H9 (cell line): Measurements from ENCODE around the gene DNMT3B. TPM values are rescaled to one million over a fixed set of nuclear protein-coding genes. Genes with fewer than 3 reads are reported as not detected.
"Not testable (repeated sequence)": the region's sequence is repeated elsewhere in the genome, so short reads cannot be mapped to it uniquely, and the experiment has no call there.

ENCODE experiments used
- DNase-seq: peaks from one replicate; pipeline ENCODE4 v3.0.0-alpha.2; 2017
- H2AFZ ChIP-seq: one replicate; pipeline ENCODE4 v1.6.1; 2013; ENCODE audit warnings: mild to moderate bottlenecking, low read length, control low read depth, moderate library complexity
- H2AK5ac ChIP-seq: 2 replicates; pipeline ENCODE4 v1.6.1; 2013; ENCODE audit warnings: low read length, control low read depth, mixed read lengths; ENCODE audit not compliant: insufficient read length
- H2BK120ac ChIP-seq: one replicate; pipeline ENCODE4 v1.6.1; 2013; ENCODE audit warnings: low read depth, mild to moderate bottlenecking, low read length, control low read depth, inconsistent platforms; ENCODE audit not compliant: poor library complexity, severe bottlenecking
- H2BK12ac ChIP-seq: 2 replicates; pipeline ENCODE4 v1.6.1; 2013; ENCODE audit warnings: low read length, control low read depth, mixed read lengths, low read depth; ENCODE audit not compliant: insufficient read length
- H2BK15ac ChIP-seq: 2 replicates; pipeline ENCODE4 v1.6.1; 2013; ENCODE audit warnings: low read depth, low read length, control low read depth
- H2BK20ac ChIP-seq: one replicate; pipeline ENCODE4 v1.6.1; 2013; ENCODE audit warnings: low read depth, mild to moderate bottlenecking, low read length, control low read depth, inconsistent platforms; ENCODE audit not compliant: poor library complexity, severe bottlenecking
- H2BK5ac ChIP-seq: 2 replicates; pipeline ENCODE4 v1.6.1; 2013; ENCODE audit warnings: low read length, control low read depth, mixed read lengths; ENCODE audit not compliant: insufficient read length
- H3K14ac ChIP-seq: 2 replicates; pipeline ENCODE4 v1.6.1; 2013; ENCODE audit warnings: low read length, control low read depth; ENCODE audit not compliant: insufficient read depth
- H3K18ac ChIP-seq: 2 replicates; pipeline ENCODE4 v1.6.1; 2013; ENCODE audit warnings: low read depth, mild to moderate bottlenecking, mixed read lengths, low read length, control low read depth; ENCODE audit not compliant: insufficient read length
- H3K23ac ChIP-seq: 2 replicates; pipeline ENCODE4 v1.6.1; 2013; ENCODE audit warnings: low read length, control low read depth, mixed read lengths, low read depth; ENCODE audit not compliant: insufficient read length
- H3K23me2 ChIP-seq: 2 replicates; pipeline ENCODE4 v1.6.1; 2013; ENCODE audit warnings: low read depth, mild to moderate bottlenecking, mixed read lengths, low read length, control low read depth; ENCODE audit not compliant: insufficient read length, poor library complexity, severe bottlenecking
- H3K27ac ChIP-seq: 2 replicates; pipeline ENCODE4 v1.5.1; 2013; ENCODE audit warnings: low read length, control low read depth, mixed read lengths, low read depth; ENCODE audit not compliant: insufficient read length
- H3K27me3 ChIP-seq: 2 replicates; pipeline ENCODE4 v1.6.1; 2013; ENCODE audit warnings: low read length, control low read depth, inconsistent platforms; ENCODE audit not compliant: insufficient read depth
- H3K4ac ChIP-seq: 2 replicates; pipeline ENCODE4 v1.6.1; 2013; ENCODE audit warnings: low read depth, mild to moderate bottlenecking, control low read depth, inconsistent platforms, low read length, moderate library complexity
- H3K4me1 ChIP-seq: 2 replicates; pipeline ENCODE4 v1.6.1; 2013; ENCODE audit warnings: low read length, control low read depth, inconsistent platforms; ENCODE audit not compliant: insufficient read depth
- H3K4me2 ChIP-seq: 2 replicates; pipeline ENCODE4 v1.6.1; 2013; ENCODE audit warnings: low read length, control low read depth, mixed read lengths; ENCODE audit not compliant: insufficient read length, insufficient read depth
- H3K56ac ChIP-seq: 2 replicates; pipeline ENCODE4 v1.6.1; 2013; ENCODE audit warnings: low read depth, mild to moderate bottlenecking, mixed read lengths, low read length, control low read depth; ENCODE audit not compliant: insufficient read length
- H3K79me1 ChIP-seq: 2 replicates; pipeline ENCODE4 v1.6.1; 2013; ENCODE audit warnings: low read depth, mild to moderate bottlenecking, moderate library complexity, low read length, control low read depth, inconsistent platforms; ENCODE audit not compliant: insufficient read depth, poor library complexity, severe bottlenecking
- H3K79me2 ChIP-seq: 2 replicates; pipeline ENCODE4 v1.6.1; 2013; ENCODE audit warnings: low read length, control low read depth, inconsistent platforms; ENCODE audit not compliant: insufficient read depth
- H3K9ac ChIP-seq: 2 replicates; pipeline ENCODE4 v1.6.1; 2013; ENCODE audit warnings: low read length, control low read depth, mixed read lengths; ENCODE audit not compliant: insufficient read length; ENCODE audit errors: extremely low read depth
- H3K9me3 ChIP-seq: one replicate; pipeline ENCODE4 v1.6.1; 2013; ENCODE audit warnings: low read depth, low read length, inconsistent platforms; ENCODE audit not compliant: control insufficient read depth
- H3T11ph ChIP-seq: one replicate; pipeline ENCODE4 v1.6.1; 2013; ENCODE audit warnings: mild to moderate bottlenecking, low read length, control low read depth, inconsistent platforms
- H4K20me1 ChIP-seq: one replicate; pipeline ENCODE4 v1.6.1; 2013; ENCODE audit not compliant: control insufficient read depth, insufficient read length, insufficient read depth
- H4K5ac ChIP-seq: 2 replicates; pipeline ENCODE4 v1.6.1; 2013; ENCODE audit warnings: low read depth, mild to moderate bottlenecking, mixed read lengths, low read length, control low read depth; ENCODE audit not compliant: insufficient read length
- H4K8ac ChIP-seq: replicated peaks from 2 replicates; pipeline ENCODE4 v1.6.1; 2013; ENCODE audit warnings: low read length, control low read depth, mixed read lengths, low read depth; ENCODE audit not compliant: insufficient read length
- H4K91ac ChIP-seq: 2 replicates; pipeline ENCODE4 v1.6.1; 2013; ENCODE audit warnings: low read depth, mild to moderate bottlenecking, moderate library complexity, mixed read lengths, low read length, control low read depth; ENCODE audit not compliant: insufficient read length
- H3K27ac Mint-ChIP-seq, 3 experiments: 2 replicates in 2 of 3; 3 replicates in 1 of 3; pipeline ENCODE4 v1.8.0; 2020 to 2021; ENCODE audit warnings: mixed read lengths in 3 of 3, mild to moderate bottlenecking in 1 of 3, moderate library complexity in 1 of 3
- H3K27me3 Mint-ChIP-seq: 2 replicates; pipeline ENCODE4 v1.8.0; 2021; ENCODE audit warnings: low read depth, mild to moderate bottlenecking, moderate library complexity, mixed read lengths
- H3K36me3 Mint-ChIP-seq, 3 experiments: 2 replicates in 2 of 3; 3 replicates in 1 of 3; pipeline ENCODE4 v1.8.0; 2020 to 2021; ENCODE audit warnings: low read depth in 3 of 3, mixed read lengths in 3 of 3; ENCODE audit not compliant: insufficient read depth in 1 of 3
- H3K4me1 Mint-ChIP-seq, 2 experiments: 2 replicates each; pipeline ENCODE4 v1.8.0; 2020; ENCODE audit warnings: mixed read lengths in 2 of 2
- H3K4me3 Mint-ChIP-seq, 2 experiments: 2 replicates in 1 of 2; 3 replicates in 1 of 2; pipeline ENCODE4 v1.8.0; 2020 to 2021; ENCODE audit warnings: mild to moderate bottlenecking in 2 of 2, mixed read lengths in 2 of 2, moderate library complexity in 1 of 2
- H3K9me3 Mint-ChIP-seq, 2 experiments: 2 replicates in 1 of 2; 3 replicates in 1 of 2; pipeline ENCODE4 v1.8.0; 2020; ENCODE audit warnings: mild to moderate bottlenecking in 2 of 2, mixed read lengths in 2 of 2, moderate library complexity in 1 of 2
- CTCF ChIP-seq: fragments of 200-600 bp; sonication (generic); conservative IDR thresholded peaks from 3 replicates; pipeline ENCODE4 v1.8.0; 2021; ENCODE audit warnings: antibody characterized with exemption, mild to moderate bottlenecking
- WGBS: extraction: QIAGEN DNeasy Blood & Tissue Kit; methylation state at CpG from one replicate; pipeline ENCODE4 v1.1.7; 2013; ENCODE audit warnings: missing lambda C conversion rate, low lambda C conversion rate, mixed read lengths; ENCODE audit not compliant: insufficient read length; ENCODE audit errors: extremely low coverage; 5-methylcytosine and 5-hydroxymethylcytosine counted together
- total RNA-seq: library from RNA; stranded (reverse); gene quantifications from 2 replicates; pipeline ENCODE4 v1.2.1, GENCODE V29; 2021

Gene DNMT3B
- total RNA-seq, 1 experiment from 2014 or later: 980 TPM

- H3K9me3 ChIP-seq: no peaks in the 10 kb centered on the region
- H2BK12ac ChIP-seq: no peak overlapping the region
- H4K5ac ChIP-seq: no peak overlapping the region
- H3K56ac ChIP-seq: no peak overlapping the region
- no peaks in the 10 kb centered on the region for H3K27me3 Mint-ChIP-seq
- no peak overlapping the region for H2AK5ac ChIP-seq
- H3K27me3 ChIP-seq: no peaks in the 10 kb centered on the region
- H3K4me3 Mint-ChIP-seq: no peak overlapping the region
- peaks cover 9% of the 10 kb centered on the region for H3K79me1 ChIP-seq
- peaks cover 27 to 61% (median 44%) of the 10 kb centered on the region in 3 experiments; a peak in 6 of 7 replicates for H3K36me3 Mint-ChIP-seq
- no peak overlapping the region for H3K27ac ChIP-seq
- peak overlapping the region; percentile 50 to 88 (median 71); a peak in 4 of 7 replicates for H3K27ac Mint-ChIP-seq
- no peak overlapping the region for H2AFZ ChIP-seq
- H3K9me3 Mint-ChIP-seq: peaks cover 0 to 4% of the 10 kb centered on the region in 2 experiments; a peak in 3 of 5 replicates
- H3K18ac ChIP-seq: no peak overlapping the region
- no peak overlapping the region for H2BK20ac ChIP-seq
- H3K23me2 ChIP-seq: no peaks in the 10 kb centered on the region
- TF ChIP-seq CTCF: no peak
- no peak overlapping the region for H3K23ac ChIP-seq
- H3K79me2 ChIP-seq: 0 out of 2 replicates have a peak, but pooled peaks cover 2% of the 10 kb centered on the region
- H3K4me1 ChIP-seq: no peaks in the 10 kb centered on the region; the same call in 1 of the 2 replicates
- peaks cover 12% of the 10 kb centered on the region in 2 experiments for H3K4me1 Mint-ChIP-seq
- no peak overlapping the region for H3K14ac ChIP-seq
- H3K4me2 ChIP-seq: no peak overlapping the region
- no peaks in the 10 kb centered on the region for H4K20me1 ChIP-seq
- no peak overlapping the region for H3K4ac ChIP-seq
- H3K9ac ChIP-seq: no peak overlapping the region
- H4K91ac ChIP-seq: no peak overlapping the region
- H2BK5ac ChIP-seq: no peak overlapping the region
- no peak overlapping the region for H2BK15ac ChIP-seq
- no CpG with 5 or more reads among the region's 7 CpGs for WGBS
- no peak overlapping the region for H2BK120ac ChIP-seq
- no peak overlapping the region for H3T11ph ChIP-seq
- DNase-seq: no peak
- no peak overlapping the region for H4K8ac ChIP-seq
Measured at GRCh38 chr20:32727683-32728082, 34.5 kb upstream of the DNMT3B start.

GRCh38 chr20:32728435-32728834, 33.8 kb upstream of the DNMT3B start:
- H3K79me2 ChIP-seq, H3K9ac ChIP-seq, H4K91ac ChIP-seq: not testable (repeated sequence)

More at GRCh38 chr20:32728435-32728834, 33.8 kb upstream of the DNMT3B start:
- H4K8ac ChIP-seq, H3K27me3 Mint-ChIP-seq, H2BK20ac ChIP-seq, DNase-seq, H3K27ac ChIP-seq, H3K79me1 ChIP-seq, H4K20me1 ChIP-seq, H3K23me2 ChIP-seq, H3K14ac ChIP-seq, H2BK12ac ChIP-seq, H3K9me3 Mint-ChIP-seq, H3K4me3 Mint-ChIP-seq, H3K27me3 ChIP-seq, H2AFZ ChIP-seq, H3K18ac ChIP-seq, H2BK15ac ChIP-seq, H3K4me1 ChIP-seq, H3T11ph ChIP-seq, H3K9me3 ChIP-seq, H3K56ac ChIP-seq, H2AK5ac ChIP-seq, H3K4ac ChIP-seq, H2BK120ac ChIP-seq, H4K5ac ChIP-seq, H3K23ac ChIP-seq, H3K4me2 ChIP-seq, H2BK5ac ChIP-seq: not testable (repeated sequence)
- WGBS: no CpG with 5 or more reads among the region's 6 CpGs
- peaks cover 27 to 60% (median 44%) of the 10 kb centered on the region in 3 experiments; a peak in 6 of 7 replicates for H3K36me3 Mint-ChIP-seq
- peaks cover 12% of the 10 kb centered on the region in 2 experiments for H3K4me1 Mint-ChIP-seq
- peak overlapping the region; percentile 35 to 88 (median 80); a peak in 5 of 7 replicates for H3K27ac Mint-ChIP-seq
